Common myeloid progenitor, CD34-positive (primary cell): ENCODE data around the gene HLA-DMA. TPM values are rescaled to one million over a fixed set of nuclear protein-coding genes. Genes with fewer than 3 reads are reported as not detected.

Experiments
- CTCF ChIA-PET: fragments of 350-600 bp; sonication (Branson Sonifier 250); formaldehyde crosslinking; loops from one replicate; lab custom pipeline; 2021; ENCODE audit warnings: antibody characterized with exemption; lab: Charles Lee
- POLR2A ChIA-PET: fragments of 350-600 bp; sonication (Branson Sonifier 250); formaldehyde crosslinking; loops from one replicate; lab custom pipeline; 2021; ENCODE audit warnings: antibody characterized with exemption; lab: Charles Lee
- DNase-seq, 3 donors: peaks; one replicate each; pipeline versions ENCODE4 v3.0.0 to v3.0.0-alpha.2; 2013
- H3K27ac ChIP-seq, 2 experiments: 1 replicate in 1 of 2; 2 replicates in 1 of 2; pipeline ENCODE4 v1.7.0; 2013; ENCODE audit warnings: inconsistent platforms in 2 of 2, low read length in 2 of 2, mild to moderate bottlenecking in 2 of 2, low read depth in 1 of 2, moderate library complexity in 1 of 2; ENCODE audit not compliant: severe bottlenecking in 2 of 2, insufficient read depth in 1 of 2, poor library complexity in 1 of 2
- H3K27me3 ChIP-seq, 5 experiments: replicated peaks in 2 of 5; 1 replicate in 3 of 5; 2 replicates in 2 of 5; pipeline versions ENCODE4 v1.6.1 to v1.7.0; 2013; ENCODE audit warnings: low read length in 4 of 5, mild to moderate bottlenecking in 2 of 5, moderate library complexity in 2 of 5, inconsistent platforms in 1 of 5; ENCODE audit not compliant: insufficient read depth in 5 of 5, control insufficient read depth in 4 of 5
- H3K36me3 ChIP-seq, 4 experiments: 1 replicate in 2 of 4; 2 replicates in 2 of 4; pipeline versions ENCODE4 v1.6.1 to v1.7.0; 2013; ENCODE audit warnings: low read length in 3 of 4, control low read depth in 1 of 4, mild to moderate bottlenecking in 1 of 4; ENCODE audit not compliant: control insufficient read depth in 4 of 4, insufficient read depth in 4 of 4
- H3K4me1 ChIP-seq, 4 experiments: 1 replicate in 3 of 4; 2 replicates in 1 of 4; pipeline versions ENCODE4 v1.6.1 to v1.7.1; 2013; ENCODE audit warnings: low read length in 3 of 4, mild to moderate bottlenecking in 3 of 4, control low read depth in 1 of 4, inconsistent platforms in 1 of 4, moderate library complexity in 1 of 4; ENCODE audit not compliant: control insufficient read depth in 4 of 4, insufficient read depth in 4 of 4; ENCODE audit errors: control extremely low read depth in 1 of 4
- H3K4me3 ChIP-seq, 7 experiments: 1 replicate in 4 of 7; 2 replicates in 3 of 7; pipeline versions ENCODE4 v1.5.1 to v1.7.0; 2013; ENCODE audit warnings: mild to moderate bottlenecking in 7 of 7, low read length in 6 of 7, moderate library complexity in 6 of 7, inconsistent platforms in 2 of 7, low read depth in 2 of 7, control low read depth in 1 of 7; ENCODE audit not compliant: insufficient read depth in 4 of 7, control insufficient read depth in 1 of 7; ENCODE audit errors: extremely low read depth in 1 of 7
- H3K9me3 ChIP-seq, 5 experiments: 1 replicate in 4 of 5; 2 replicates in 1 of 5; pipeline versions ENCODE4 v1.6.1 to v1.7.1; 2013; ENCODE audit warnings: low read length in 4 of 5, mild to moderate bottlenecking in 2 of 5, inconsistent platforms in 1 of 5, low read depth in 1 of 5, moderate library complexity in 1 of 5; ENCODE audit not compliant: control insufficient read depth in 4 of 5, insufficient read depth in 2 of 5; ENCODE audit errors: control extremely low read depth in 1 of 5
- WGBS: methylation state at CpG from one replicate; pipeline ENCODE4 v1.1.5; 2013; ENCODE audit not compliant: insufficient coverage; 5-methylcytosine and 5-hydroxymethylcytosine counted together
- polyA plus RNA-seq: library from polyadenylated mRNA; unstranded; fragments of 120-200 nt; gene quantifications from one replicate; pipeline ENCODE4 v1.2.1, GENCODE V29; 2013

The HLA-DMA gene
- 267 TPM for polyA plus RNA-seq

DNA sequence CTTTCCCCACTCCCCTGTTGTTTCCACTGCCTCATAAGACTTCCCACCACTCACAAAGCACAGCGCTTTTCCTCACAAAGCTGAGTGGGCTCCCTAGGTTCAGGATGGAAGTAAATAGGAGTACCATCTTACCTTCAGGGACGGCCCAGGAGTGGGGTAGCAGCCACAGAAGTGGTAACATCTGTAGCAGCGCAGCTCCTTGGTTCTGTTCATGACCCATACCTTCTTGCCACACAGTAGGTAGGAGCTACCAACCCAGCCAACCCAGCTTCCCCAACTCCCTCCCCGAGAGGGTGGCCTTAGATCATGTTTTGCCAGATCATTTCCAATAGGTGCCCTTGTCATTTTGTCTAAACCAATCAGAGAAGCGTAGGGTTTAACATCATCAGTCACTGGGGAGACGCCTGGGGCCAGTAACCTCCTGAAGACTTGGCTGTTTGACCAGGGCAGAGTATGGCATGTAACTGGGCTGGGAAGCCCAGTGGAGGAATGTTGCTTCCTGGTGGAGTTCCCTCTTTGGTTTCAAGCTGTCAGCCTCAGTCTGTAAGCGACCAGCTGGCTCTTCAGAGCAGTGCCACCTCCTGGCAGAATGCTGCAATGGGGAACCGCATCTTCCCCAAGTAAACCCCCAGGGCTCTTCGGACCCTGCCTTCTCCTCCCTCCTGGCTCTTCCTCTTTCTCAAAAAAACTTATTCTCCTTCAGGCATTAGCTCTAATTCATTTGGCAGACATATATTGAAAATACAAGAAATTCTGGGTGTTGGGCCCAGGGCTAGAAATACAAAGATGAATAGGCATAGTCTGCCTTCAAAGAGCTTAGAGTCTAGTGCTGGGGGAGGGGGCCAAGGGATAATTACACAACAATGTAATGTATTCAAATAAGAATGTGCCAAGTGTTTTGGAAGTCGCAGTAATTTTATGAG, at the start of gene HLA-DMA:
Gene HLA-DMA (minus strand): TSS at position 281 of the 923 bp plus-strand sequence. CDS start 61 bp downstream, at position 220.
- H3K4me1 ChIP-seq: peaks cover 13 to 55% (median 50%) of the 10 kb centered on the region in 4 experiments
- peak; percentile 99 to 100 (median 99) for DNase-seq
- 6% methylated on average over 8 of the region's 10 CpGs for WGBS
- peak within 1 kb of the TSS; percentile 47 to 99 (median 80) for H3K4me3 ChIP-seq
- H3K36me3 ChIP-seq: peaks cover 2 to 21% (median 17%) of the 10 kb centered on the region in 4 experiments
- POLR2A ChIA-PET: interaction anchor here (0.9 to 7.3 kb wide), 9 partner anchors 9 to 85 kb away, joined by 3 to 149 read pairs (median 5); partner anchors contain the start of gene BRD2
- no peaks in the 10 kb centered on the region for H3K27me3 ChIP-seq
- CTCF ChIA-PET: interaction anchor here (0.7 to 11.0 kb wide), 30 partner anchors 9 to 296 kb away, joined by 3 to 346 read pairs (median 4); partner anchors contain the start of genes BRD2, HLA-DMB, PSMB9 and TAP1
- H3K27ac ChIP-seq: peak within 1 kb of the TSS; percentile 78 to 91
- H3K9me3 ChIP-seq: no peaks in the 10 kb centered on the region

DNA sequence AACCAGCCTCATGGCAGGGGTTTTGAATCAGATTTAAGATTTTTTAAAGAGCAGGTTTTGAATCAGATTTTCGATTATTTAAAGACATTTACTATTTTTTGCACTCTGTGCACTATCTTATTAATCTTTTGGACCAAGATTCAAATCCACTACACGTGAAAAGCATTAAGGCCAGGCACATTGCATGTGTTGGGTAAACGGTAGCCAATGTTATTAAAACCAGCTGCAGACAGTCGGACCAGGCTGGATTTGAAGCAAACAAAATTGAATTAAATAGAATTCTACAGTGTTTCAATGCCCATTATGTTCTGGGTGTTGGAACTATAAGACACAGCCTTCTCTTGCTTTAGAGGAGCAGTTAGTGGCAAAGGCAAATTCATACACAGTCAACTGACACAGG, 48.8 kb upstream of the HLA-DMA start:
- POLR2A ChIA-PET: no interaction called here
- Histone ChIP-seq H3K4me1 (peaks cover 5 to 8% (median 6%) of the 10 kb centered on the region in 4 experiments), H3K27ac (no peak overlapping the region), H3K36me3 (peaks cover 0 to 6% (median 0%) of the 10 kb centered on the region in 4 experiments), H3K4me3 (no peak overlapping the region), H3K27me3 (no peaks in the 10 kb centered on the region), H3K9me3 (no peaks in the 10 kb centered on the region)
- no peak for DNase-seq
- CTCF ChIA-PET: interaction anchor here (1.2 to 6.3 kb wide), 7 partner anchors 13 to 148 kb away, joined by 3 to 33 read pairs (median 4); partner anchors contain the start of gene HLA-DMA
- 89% methylated on average over 3 of the region's 4 CpGs for WGBS

DNA sequence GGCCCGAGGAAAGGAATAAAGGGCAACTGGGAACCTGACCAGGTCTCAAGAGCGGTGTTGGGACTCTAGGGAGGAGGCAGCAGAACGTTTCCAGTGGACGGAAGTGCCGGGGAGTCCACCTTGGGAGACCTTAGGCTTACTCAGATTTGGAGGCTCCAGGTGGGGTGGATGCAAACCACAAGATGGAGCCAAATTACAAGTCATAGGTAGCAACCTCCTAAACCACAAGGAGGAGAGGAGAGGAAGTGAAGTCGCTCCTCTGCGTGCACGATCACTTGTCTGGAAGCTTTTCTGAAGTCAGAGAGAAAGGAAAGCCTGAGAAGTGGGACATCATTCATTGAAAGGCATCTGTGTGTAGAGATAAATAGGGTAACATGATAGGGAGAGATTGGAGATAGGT, 47.2 kb upstream of the HLA-DMA start:
- no peak overlapping the region for H3K4me3 ChIP-seq
- no peaks in the 10 kb centered on the region for H3K36me3 ChIP-seq
- ChIA-PET POLR2A (no interaction called here), CTCF (interaction anchor here (0.7 to 6.3 kb wide), 17 partner anchors 10 to 248 kb away, joined by 3 to 33 read pairs (median 4); partner anchors contain the start of genes HLA-DMA and TAP2)
- 15% methylated on average over 7 of the region's 8 CpGs for WGBS
- no peaks in the 10 kb centered on the region for H3K9me3 ChIP-seq
- H3K27me3 ChIP-seq: peaks cover 0 to 3% (median 0%) of the 10 kb centered on the region in 5 experiments
- peak; percentile 68 to 86 (median 77) for DNase-seq
- no peak overlapping the region for H3K27ac ChIP-seq
- peaks cover 5 to 8% (median 6%) of the 10 kb centered on the region in 4 experiments for H3K4me1 ChIP-seq

DNA sequence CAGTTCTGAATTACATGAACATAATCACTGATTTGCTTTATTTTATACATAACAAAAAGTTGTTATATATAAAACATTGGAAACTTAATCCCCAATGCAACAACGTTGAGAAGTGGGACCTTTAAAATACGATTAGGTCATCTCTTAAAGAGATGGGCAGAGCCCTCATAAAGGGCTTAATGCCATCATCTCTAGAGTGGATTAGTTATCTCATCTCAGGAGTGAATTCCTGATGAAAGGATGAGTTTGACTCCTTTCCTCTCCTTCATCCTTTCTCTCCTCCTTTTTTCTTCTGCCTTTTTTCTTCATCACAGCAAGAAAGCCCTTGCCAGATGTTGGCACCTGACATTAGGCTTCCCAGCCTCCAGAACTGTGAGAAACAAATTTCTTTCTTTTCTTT, 42.6 kb upstream of the HLA-DMA start:
- 80% methylated on average over 2 of the region's 2 CpGs for WGBS

DNA sequence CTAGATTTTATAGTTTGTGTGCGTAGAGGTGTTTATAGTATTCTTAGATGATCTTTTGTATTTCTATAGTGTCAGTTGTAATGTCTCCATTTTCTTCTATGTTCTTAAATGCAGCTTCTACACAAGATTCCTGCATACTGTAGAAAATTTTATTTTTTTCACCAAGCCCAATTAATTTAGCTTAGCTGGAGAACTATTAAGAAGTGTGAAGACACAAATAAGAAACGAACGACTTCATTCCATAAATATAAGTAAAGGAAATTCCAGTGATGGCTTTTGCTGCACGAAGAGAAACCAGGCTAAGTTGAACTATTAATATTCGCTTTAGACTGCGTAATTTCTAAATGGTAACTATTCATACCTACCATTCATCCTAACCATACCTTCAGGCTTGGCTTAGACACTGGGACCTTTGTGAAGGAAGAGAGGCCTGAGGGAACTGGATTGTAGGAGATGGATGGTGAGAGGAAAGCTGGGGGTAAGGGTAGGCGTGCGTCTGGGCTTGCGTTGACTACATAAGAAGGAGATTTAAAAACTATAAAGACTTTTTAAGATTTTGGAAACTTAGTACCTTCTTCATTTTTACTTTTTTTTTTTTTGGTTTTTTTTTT, 40.6 kb upstream of the HLA-DMA start:
- H3K27me3 ChIP-seq: peaks cover 0 to 3% (median 0%) of the 10 kb centered on the region in 5 experiments
- ChIA-PET POLR2A (no interaction called here), CTCF (interaction anchor here (0.7 to 1.6 kb wide), 3 partner anchors 9 to 21 kb away, joined by 3 to 7 read pairs (median 3); no protein-coding TSS in a partner anchor)
- H3K9me3 ChIP-seq: no peaks in the 10 kb centered on the region
- DNase-seq: no peak
- H3K4me1 ChIP-seq: no peaks in the 10 kb centered on the region
- WGBS: no CpG with 5 or more reads among the region's 9 CpGs
- no peak overlapping the region for H3K27ac ChIP-seq
- no peaks in the 10 kb centered on the region for H3K36me3 ChIP-seq
- no peak overlapping the region for H3K4me3 ChIP-seq

More for the DNA sequence above, 42.6 kb upstream of the HLA-DMA start:
- POLR2A ChIA-PET: no interaction called here
- Histone ChIP-seq H3K27ac (no peak overlapping the region), H3K9me3 (no peaks in the 10 kb centered on the region), H3K36me3 (no peaks in the 10 kb centered on the region), H3K27me3 (peaks cover 0 to 3% (median 0%) of the 10 kb centered on the region in 5 experiments), H3K4me3 (no peak overlapping the region), H3K4me1 (peaks cover 3 to 6% (median 5%) of the 10 kb centered on the region in 4 experiments)
- no peak for DNase-seq
- CTCF ChIA-PET: interaction anchor here (0.6 kb wide), 1 partner anchor 652 kb away, joined by 3 read pairs; no protein-coding TSS in a partner anchor

DNA sequence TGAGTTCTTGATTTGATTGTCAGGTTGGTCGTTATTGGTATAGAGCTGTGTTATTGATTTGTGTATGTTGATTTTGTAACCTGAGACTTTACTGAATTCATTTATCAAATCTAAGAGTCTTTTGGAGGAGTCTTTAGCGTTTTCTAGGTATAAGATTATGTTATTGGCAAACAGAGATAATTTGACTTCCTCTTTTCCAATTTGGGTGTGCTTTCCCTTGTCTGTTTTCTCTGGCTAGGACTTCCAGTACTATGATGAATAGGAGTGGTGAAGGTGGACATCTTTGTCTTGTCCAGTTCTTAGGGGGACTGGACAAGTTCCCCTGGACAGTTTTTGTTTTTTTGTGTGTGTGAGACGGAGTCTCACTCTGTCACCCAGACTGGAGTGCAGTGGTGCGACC, 39.1 kb upstream of the HLA-DMA start:
- ChIA-PET CTCF (no interaction called here), POLR2A (interaction anchor here (0.6 kb wide), 1 partner anchor 1475 kb away, joined by 3 read pairs; no protein-coding TSS in a partner anchor)
- Histone ChIP-seq H3K4me3 (no peak overlapping the region), H3K4me1 (no peaks in the 10 kb centered on the region), H3K27me3 (peaks cover 0 to 3% (median 0%) of the 10 kb centered on the region in 5 experiments), H3K36me3 (no peaks in the 10 kb centered on the region), H3K27ac (no peak overlapping the region), H3K9me3 (no peaks in the 10 kb centered on the region)
- DNase-seq: no peak
- WGBS: 100% methylated on average over 2 of the region's 4 CpGs
